Heart right ventricle (tissue), 16 donors: ENCODE measurements around the gene FRMD4B. TPM values are rescaled to one million over a fixed set of nuclear protein-coding genes. Genes with fewer than 3 reads are reported as not detected.
A peak's percentile ranks its signal among the peaks of the same experiment; 100 is the strongest.

ENCODE experiments used
- ATAC-seq, 8 donors: fragments of 200-7000 bp; cut with Tn5 transposase; one replicate each; pipeline ENCODE4 v1.9.1; 2020; ENCODE audit warnings: mild to moderate bottlenecking in 8 of 8, moderate library complexity in 8 of 8, moderate number of reproducible peaks in 1 of 8
- DNase-seq, 2 donors: peaks; one replicate each; pipeline ENCODE4 v3.0.0-alpha.2; 2020
- H3K27ac ChIP-seq, 10 donors: fragments of 200-600 bp; sonication (generic) in 2 of 10; one replicate each; pipeline versions ENCODE4 v1.5.0 to v1.8.0; 2020 to 2022; ENCODE audit warnings: mild to moderate bottlenecking in 3 of 10
- H3K27me3 ChIP-seq, 7 donors: fragments of 200-600 bp; one replicate each; pipeline ENCODE4 v1.8.0; 2021 to 2022; ENCODE audit warnings: mild to moderate bottlenecking in 2 of 7
- H3K36me3 ChIP-seq, 9 donors: fragments of 200-600 bp; sonication (generic) in 1 of 9; one replicate each; pipeline versions ENCODE4 v1.5.0 to v1.8.0; 2020 to 2022; ENCODE audit warnings: mild to moderate bottlenecking in 2 of 9
- H3K4me1 ChIP-seq, 9 donors: fragments of 200-600 bp; sonication (generic) in 1 of 9; one replicate each; pipeline versions ENCODE4 v1.5.0 to v1.8.0; 2020 to 2022; ENCODE audit warnings: mild to moderate bottlenecking in 4 of 9
- H3K4me3 ChIP-seq, 10 donors: fragments of 200-600 bp; sonication (generic) in 2 of 10; one replicate each; pipeline versions ENCODE4 v1.5.0 to v1.8.0; 2020 to 2022; ENCODE audit warnings: mild to moderate bottlenecking in 7 of 10, moderate library complexity in 2 of 10
- H3K9me3 ChIP-seq, 11 donors: fragments of 200-600 bp in 10 of 11; sonication (generic) in 2 of 11; one replicate each; pipeline versions ENCODE4 v1.5.0 to v1.8.0; 2013 to 2022; ENCODE audit warnings: mild to moderate bottlenecking in 2 of 11, control low read depth in 1 of 11, moderate library complexity in 1 of 11
- WGBS, 2 donors: extraction: QIAGEN DNeasy Blood & Tissue Kit; methylation state at CpG; one replicate each; pipeline ENCODE4 v1.1.7; 2013; ENCODE audit warnings: inconsistent platforms in 1 of 2; 5-methylcytosine and 5-hydroxymethylcytosine counted together
- intact Hi-C, 10 donors: fragments of 100-400 bp; cut with DNase I; formaldehyde crosslinking; loops; one replicate each; pipeline versions ENCODE4 v1.11.1 to v1.14.2; 2022
- polyA plus RNA-seq, 2 donors: library from polyadenylated mRNA; stranded (reverse); fragments of 200-250 nt; gene quantifications; one replicate each; pipeline ENCODE4 v1.2.3, GENCODE V29; 2013
- total RNA-seq, 10 donors: library from RNA; stranded (reverse); fragmentation: NEBNext Ultra II Directional in 3 of 10; extraction: Animal tissue kit (Norgen Biotek cat#: 25700) in 3 of 10; gene quantifications; one replicate each; pipeline versions ENCODE4 v1.2.1 to v1.2.4, GENCODE V29; 2021 to 2023
- TF ChIP-seq, protein P1 (sequence below), 9 donors: fragments of 200-600 bp; sonication (generic) in 2 of 9; IDR thresholded peaks; one replicate each; pipeline versions ENCODE4 v1.5.0 to v1.8.0; 2021 to 2022; ENCODE audit warnings: antibody characterized with exemption in 9 of 9, mild to moderate bottlenecking in 5 of 9, moderate library complexity in 1 of 9
- donor health status: Arrhythmogenic right ventricular cardiomyopathy.
- donor health status: ischemic (EF 13 %, LVEDD 7.1; RV severe dilation, severe dysfunction).
- donor health status: healthy with polysubstance abuse.
- donor health status: DM: no; HTN: yes; CAD: no.
- donor health status: DM: no; HTN: no; CAD: no.
- donor health status: ischemic (EF 25% LVEDD 6.9; RV normal size, moderate dysfunction).
- donor health status: ischemic (EF 25% LVEDD 5.7; RV mildly dilated, moderate dysfunction).
- donor health status: healthy.
- donor health status: DM: yes; HTN: yes; CAD: no.
- donor health status: Ischemic cardiomyopathy.
- donor health status: ischemic (EF 35%, LVEDD 5.7; RV mildly dilated, moderate dysfunction).
- donor health status: nonischemic (EF 11% LVEDD 7.7; RV severe dilation, severe dysfunction).
- donor health status: DM: yes; HTN: yes; CAD: no.
- donor health status: PGD.
- donor health status: ischemic (EF 29% LVEDD 5.4; RV normal size, mild dysfunction).
- donor health status: nonischemic (EF 23%, LVEDD 6.1; RV moderate dilation, normal function).

Gene FRMD4B
- total and polyA plus RNA-seq, 12 donors, result 4.1 to 31.0 (median 16.7) TPM

DNA sequence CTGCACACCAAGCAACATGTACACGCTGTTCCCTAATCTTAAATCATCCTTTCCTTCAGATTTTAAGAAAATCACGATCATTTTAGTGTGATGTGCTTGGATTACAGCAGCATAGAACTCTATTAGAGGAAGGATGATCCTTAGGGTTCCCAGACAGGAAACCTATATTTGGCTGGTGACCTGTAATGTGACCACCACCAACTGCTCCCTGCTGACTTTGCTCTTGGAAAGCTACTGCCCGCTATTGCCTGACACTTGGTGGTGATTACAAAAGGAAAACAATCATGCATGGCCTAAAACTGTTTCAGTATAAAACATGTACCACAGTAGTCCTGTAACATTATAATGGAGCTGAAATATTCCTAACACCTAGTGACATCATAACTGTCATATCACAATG, 236.3 kb downstream of the FRMD4B start:
- Histone ChIP-seq H3K4me3 (no peak overlapping the region), H3K4me1 (no peaks in the 10 kb centered on the region), H3K27me3 (peaks cover 0 to 3% (median 0%) of the 10 kb centered on the region in 7 donors), H3K36me3 (no peaks in the 10 kb centered on the region), H3K9me3 (no peaks in the 10 kb centered on the region), H3K27ac (no peak overlapping the region)
- ATAC-seq (no peak), DNase-seq (no peak)
- TF ChIP-seq, protein P1, sequence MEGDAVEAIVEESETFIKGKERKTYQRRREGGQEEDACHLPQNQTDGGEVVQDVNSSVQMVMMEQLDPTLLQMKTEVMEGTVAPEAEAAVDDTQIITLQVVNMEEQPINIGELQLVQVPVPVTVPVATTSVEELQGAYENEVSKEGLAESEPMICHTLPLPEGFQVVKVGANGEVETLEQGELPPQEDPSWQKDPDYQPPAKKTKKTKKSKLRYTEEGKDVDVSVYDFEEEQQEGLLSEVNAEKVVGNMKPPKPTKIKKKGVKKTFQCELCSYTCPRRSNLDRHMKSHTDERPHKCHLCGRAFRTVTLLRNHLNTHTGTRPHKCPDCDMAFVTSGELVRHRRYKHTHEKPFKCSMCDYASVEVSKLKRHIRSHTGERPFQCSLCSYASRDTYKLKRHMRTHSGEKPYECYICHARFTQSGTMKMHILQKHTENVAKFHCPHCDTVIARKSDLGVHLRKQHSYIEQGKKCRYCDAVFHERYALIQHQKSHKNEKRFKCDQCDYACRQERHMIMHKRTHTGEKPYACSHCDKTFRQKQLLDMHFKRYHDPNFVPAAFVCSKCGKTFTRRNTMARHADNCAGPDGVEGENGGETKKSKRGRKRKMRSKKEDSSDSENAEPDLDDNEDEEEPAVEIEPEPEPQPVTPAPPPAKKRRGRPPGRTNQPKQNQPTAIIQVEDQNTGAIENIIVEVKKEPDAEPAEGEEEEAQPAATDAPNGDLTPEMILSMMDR (IDR thresholded peaks at IDR 0.05), result no peak
- 77 to 82% methylated on average over 3 of the region's 3 CpGs for WGBS, 2 donors
- intact Hi-C loops, result no loop called here

DNA sequence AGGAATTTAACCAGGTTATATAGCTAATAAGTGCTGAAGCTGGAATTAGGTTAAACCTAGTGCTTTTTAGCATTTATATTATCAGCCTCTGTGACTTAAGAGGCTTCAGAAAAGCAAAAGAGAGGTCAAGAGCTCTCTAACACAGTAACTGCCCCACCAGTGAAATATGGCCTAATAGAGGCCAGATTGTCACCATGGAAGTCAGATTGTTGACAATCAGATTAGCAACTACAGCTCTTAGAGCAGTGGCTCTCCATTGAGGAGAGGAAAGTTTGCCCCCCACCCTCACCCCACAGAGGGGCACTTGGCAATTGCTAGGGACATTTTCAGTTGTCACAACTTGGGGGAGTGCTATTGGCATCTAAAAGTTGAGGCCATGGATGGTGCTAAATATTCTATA, 240.2 kb downstream of the FRMD4B start:
- intact Hi-C loops, result no loop called here
- peaks cover 0 to 7% (median 0%) of the 10 kb centered on the region in 9 donors for H3K4me1 ChIP-seq
- DNase-seq (no peak), ATAC-seq (no peak)
- no peaks in the 10 kb centered on the region for H3K36me3 ChIP-seq
- TF ChIP-seq, protein P1 (IDR thresholded peaks at IDR 0.05), result no peak
- no peak overlapping the region for H3K4me3 ChIP-seq
- H3K9me3 ChIP-seq, result no peaks in the 10 kb centered on the region
- no peak overlapping the region for H3K27ac ChIP-seq
- H3K27me3 ChIP-seq, result no peaks in the 10 kb centered on the region

DNA sequence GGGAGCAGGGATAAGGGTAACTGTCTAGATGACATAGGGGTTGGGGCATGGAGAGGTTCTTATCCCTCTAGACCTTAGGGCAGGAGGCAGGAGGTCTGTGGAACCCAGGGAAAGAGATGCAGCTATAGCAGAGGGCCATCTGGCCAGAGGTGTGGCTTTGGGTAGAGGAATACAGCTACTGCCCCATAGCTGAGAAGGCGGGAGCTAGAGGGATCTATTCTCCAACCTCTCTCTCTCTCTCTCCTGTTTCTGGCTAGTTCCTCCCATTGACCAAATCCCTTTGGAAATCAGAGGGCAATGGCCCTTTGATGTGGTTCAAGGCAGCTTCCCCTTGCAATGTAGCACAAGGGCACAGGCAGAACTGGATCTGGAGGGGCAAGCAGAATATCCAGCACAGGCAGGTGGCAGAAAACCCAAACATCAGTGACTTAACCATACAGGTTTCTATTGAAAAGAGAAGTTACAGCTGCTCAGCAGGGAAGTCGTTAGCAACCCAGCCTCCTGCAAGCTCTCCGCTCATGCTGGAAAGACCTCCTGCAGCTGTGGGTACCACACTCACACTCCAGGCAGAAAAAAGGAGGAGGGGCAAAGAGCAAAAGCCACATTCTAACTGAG, 241.2 kb downstream of the FRMD4B start:
- Histone ChIP-seq H3K9me3 (no peaks in the 10 kb centered on the region), H3K4me3 (no peak overlapping the region), H3K4me1 (peaks cover 0 to 7% (median 0%) of the 10 kb centered on the region in 9 donors), H3K27ac (no peak overlapping the region), H3K27me3 (no peaks in the 10 kb centered on the region), H3K36me3 (no peaks in the 10 kb centered on the region)
- DNase-seq (no peak), ATAC-seq (peak in 1 of 8 donors; percentile 27)
- 77 to 80% methylated on average over 3 of the region's 3 CpGs for WGBS, 2 donors
- intact Hi-C loops, result no loop called here
- TF ChIP-seq, protein P1 (IDR thresholded peaks at IDR 0.05), result no peak

DNA sequence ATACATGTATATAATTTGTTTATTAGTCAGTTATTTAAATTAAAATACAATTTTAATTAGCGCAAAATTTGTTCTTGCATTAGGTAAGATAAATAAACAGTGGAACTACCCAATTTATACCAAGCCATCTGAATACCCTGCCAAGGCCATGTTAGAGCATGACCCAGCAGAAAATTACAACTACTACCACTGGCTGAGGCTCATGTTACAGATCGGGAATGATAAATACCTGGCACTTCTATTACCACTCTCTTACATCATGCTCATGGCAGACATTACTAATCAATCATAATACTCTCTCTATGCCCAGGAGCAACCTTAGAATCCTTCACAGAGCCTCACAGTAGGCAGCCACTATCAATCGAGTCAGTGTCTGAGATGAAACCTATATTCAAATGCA, 242.3 kb downstream of the FRMD4B start:
- ATAC-seq (no peak), DNase-seq (no peak)
- no peaks in the 10 kb centered on the region for H3K9me3 ChIP-seq
- H3K4me1 ChIP-seq, result peaks cover 0 to 7% (median 0%) of the 10 kb centered on the region in 9 donors
- no peak overlapping the region for H3K27ac ChIP-seq
- H3K4me3 ChIP-seq, result no peak overlapping the region
- no peaks in the 10 kb centered on the region for H3K36me3 ChIP-seq
- WGBS, 2 donors, result 89 to 93% methylated on average over 3 of the region's 3 CpGs
- intact Hi-C loops, result no loop called here
- TF ChIP-seq, protein P1 (IDR thresholded peaks at IDR 0.05), result no peak
- H3K27me3 ChIP-seq, result no peaks in the 10 kb centered on the region
